Measurements from ENCODE around the gene AIRE.

DNA sequence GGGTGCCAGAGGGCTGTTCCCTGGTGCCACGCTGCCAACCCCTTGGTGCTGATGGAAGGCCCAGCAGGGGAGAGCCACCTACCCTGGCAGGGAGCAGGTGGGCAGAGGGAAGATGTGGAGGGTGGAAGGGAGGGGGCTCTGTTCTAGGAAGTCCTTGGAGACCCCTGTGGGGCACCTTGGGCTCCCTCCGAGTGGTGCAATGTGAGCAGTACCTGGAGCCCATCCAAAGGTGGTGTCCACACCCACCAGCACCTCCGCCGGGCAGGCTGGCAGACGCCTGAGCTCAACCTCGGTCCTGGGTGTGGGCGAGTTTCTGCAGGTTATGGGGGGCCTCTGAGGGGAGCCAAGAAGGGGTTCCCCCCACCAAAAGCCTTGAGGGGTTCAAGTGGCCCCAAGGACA lies 12.6 kb upstream of the AIRE start:
- TF ChIP-seq POLR2AphosphoS5 (IDR thresholded peaks at IDR 0.05; ENCODE audit: insufficient read depth in 1 of 2, low read depth in 1 of 2) (no peak), CTCF (IDR thresholded peaks at IDR 0.05) (no peak), POLR2A (IDR thresholded peaks at IDR 0.05) (no peak)
